Trophoblast cell (in vitro differentiated cells and primary cell): ENCODE results near the gene CARM1.
"Not testable (repeated sequence)": the region's sequence is repeated elsewhere in the genome, so short reads cannot be mapped to it uniquely, and the experiment has no call there.

Source experiments
- DNase-seq, 2 donors: peaks; one replicate each; pipeline ENCODE4 v3.0.0-alpha.2; 2016
- H2AFZ ChIP-seq: 2 replicates; pipeline ENCODE4 v1.6.1; 2013; ENCODE audit warnings: low read length, moderate library complexity, mild to moderate bottlenecking; ENCODE audit not compliant: insufficient read depth, poor library complexity
- H2AK5ac ChIP-seq: 2 replicates; pipeline ENCODE4 v1.6.1; 2013; ENCODE audit warnings: mild to moderate bottlenecking, low read length
- H2BK120ac ChIP-seq: 2 replicates; pipeline ENCODE4 v1.6.1; 2013; ENCODE audit warnings: low read length, mild to moderate bottlenecking, moderate library complexity; ENCODE audit not compliant: insufficient read depth, poor library complexity
- H2BK12ac ChIP-seq: 2 replicates; pipeline ENCODE4 v1.6.1; 2013; ENCODE audit warnings: mild to moderate bottlenecking, low read length, moderate library complexity
- H2BK5ac ChIP-seq: 2 replicates; pipeline ENCODE4 v1.6.1; 2013; ENCODE audit warnings: low read length, low read depth, moderate library complexity, mild to moderate bottlenecking; ENCODE audit not compliant: poor library complexity
- H3K14ac ChIP-seq: 2 replicates; pipeline ENCODE4 v1.6.1; 2013; ENCODE audit warnings: mild to moderate bottlenecking, low read length
- H3K18ac ChIP-seq: 2 replicates; pipeline ENCODE4 v1.6.1; 2013; ENCODE audit warnings: mild to moderate bottlenecking, low read length
- H3K23ac ChIP-seq: 2 replicates; pipeline ENCODE4 v1.6.1; 2013; ENCODE audit warnings: low read length
- H3K27ac ChIP-seq: 2 replicates; pipeline ENCODE4 v1.5.1; 2013; ENCODE audit warnings: low read depth, mild to moderate bottlenecking, inconsistent platforms, low read length, moderate library complexity
- H3K27me3 ChIP-seq: 2 replicates; pipeline ENCODE4 v1.6.1; 2013; ENCODE audit warnings: inconsistent platforms, mild to moderate bottlenecking, low read length, moderate library complexity; ENCODE audit not compliant: insufficient read depth
- H3K36me3 ChIP-seq, 2 experiments: 1 replicate in 1 of 2; 2 replicates in 1 of 2; pipeline ENCODE4 v1.6.1; 2013; ENCODE audit warnings: low read length in 2 of 2, mild to moderate bottlenecking in 2 of 2, moderate library complexity in 1 of 2; ENCODE audit not compliant: insufficient read depth in 2 of 2, control insufficient read depth in 1 of 2
- H3K4ac ChIP-seq: 2 replicates; pipeline ENCODE4 v1.6.1; 2013; ENCODE audit warnings: low read depth, mild to moderate bottlenecking, low read length, moderate library complexity
- H3K4me1 ChIP-seq, 2 experiments: 1 replicate in 1 of 2; 2 replicates in 1 of 2; pipeline ENCODE4 v1.6.1; 2013; ENCODE audit warnings: low read length in 2 of 2, mild to moderate bottlenecking in 2 of 2, moderate library complexity in 1 of 2; ENCODE audit not compliant: insufficient read depth in 2 of 2, control insufficient read depth in 1 of 2
- H3K4me2 ChIP-seq: 2 replicates; pipeline ENCODE4 v1.6.1; 2013; ENCODE audit warnings: inconsistent platforms, mild to moderate bottlenecking, low read length, moderate library complexity
- H3K4me3 ChIP-seq: 2 replicates; pipeline ENCODE4 v1.5.1; 2013; ENCODE audit warnings: mild to moderate bottlenecking, low read depth, low read length, inconsistent platforms
- H3K79me1 ChIP-seq: one replicate; pipeline ENCODE4 v1.6.1; 2013; ENCODE audit warnings: low read length
- H3K79me2 ChIP-seq: 2 replicates; pipeline ENCODE4 v1.6.1; 2013; ENCODE audit warnings: low read length, mild to moderate bottlenecking; ENCODE audit not compliant: control insufficient read depth, insufficient read depth, poor library complexity
- H3K9ac ChIP-seq: 2 replicates; pipeline ENCODE4 v1.6.1; 2013; ENCODE audit warnings: mild to moderate bottlenecking, low read length
- H3K9me3 ChIP-seq: 2 replicates; pipeline ENCODE4 v1.6.1; 2013; ENCODE audit warnings: low read depth, mild to moderate bottlenecking, control low read depth, inconsistent platforms, low read length; ENCODE audit not compliant: insufficient read depth
- H4K12ac ChIP-seq: 2 replicates; pipeline ENCODE4 v1.6.1; 2013; ENCODE audit warnings: low read depth, mild to moderate bottlenecking, low read length, moderate library complexity
- H4K8ac ChIP-seq: 2 replicates; pipeline ENCODE4 v1.6.1; 2013; ENCODE audit warnings: low read depth, mild to moderate bottlenecking, low read length, moderate library complexity
- H4K91ac ChIP-seq: one replicate; pipeline ENCODE4 v1.6.1; 2013; ENCODE audit warnings: low read depth, mild to moderate bottlenecking, low read length, moderate library complexity
- WGBS: extraction: QIAGEN DNeasy Blood & Tissue Kit; methylation state at CpG from one replicate; pipeline ENCODE4 v1.1.7; 2013; ENCODE audit warnings: missing lambda C conversion rate; ENCODE audit not compliant: insufficient read length, insufficient coverage; ENCODE audit errors: extremely low coverage; 5-methylcytosine and 5-hydroxymethylcytosine counted together

Gene CARM1

GRCh38 chr19:10836479-10837330 lies 34.6 kb upstream of the CARM1 start:
- Histone ChIP-seq H3K18ac (peak overlapping the region; percentile 67), H3K79me2 (peaks cover 5% of the 10 kb centered on the region), H3K4me3 (peak overlapping the region; percentile 4), H2AK5ac (peak overlapping the region; percentile 45), H3K79me1 (peaks cover 10% of the 10 kb centered on the region), H3K4ac (peak overlapping the region; percentile 59), H2BK120ac (peak overlapping the region; percentile 96), H3K4me2 (peak overlapping the region; percentile 80), H3K27me3 (no peaks in the 10 kb centered on the region), H4K12ac (peak overlapping the region; percentile 94), H2BK12ac (no peak overlapping the region), H4K8ac (peak overlapping the region; percentile 99), H3K4me1 (peaks cover 9% of the 10 kb centered on the region in 2 experiments), H3K14ac (peak overlapping the region; percentile 99), H3K27ac (peak overlapping the region; percentile 99), H2BK5ac (peak overlapping the region; percentile 94), H2AFZ (peak overlapping the region; percentile 98), H3K23ac (no peak overlapping the region), H3K36me3 (peaks cover 24 to 27% of the 10 kb centered on the region in 2 experiments), H3K9me3 (peaks cover 11% of the 10 kb centered on the region), H3K9ac (peak overlapping the region; percentile 73), H4K91ac (peak overlapping the region; percentile 99)
- peak in 1 of 2 donors; percentile 75 for DNase-seq
- no CpG with 5 or more reads among the region's 38 CpGs for WGBS

GRCh38 chr19:10837649-10838048 lies 33.7 kb upstream of the CARM1 start:
- peaks cover 11% of the 10 kb centered on the region for H3K9me3 ChIP-seq
- H2AK5ac ChIP-seq, H3K14ac ChIP-seq, H3K27ac ChIP-seq, H4K12ac ChIP-seq, DNase-seq, H2BK5ac ChIP-seq, H3K4me1 ChIP-seq, H3K79me2 ChIP-seq, H3K4ac ChIP-seq, H4K91ac ChIP-seq, H2BK12ac ChIP-seq, H3K9ac ChIP-seq, H4K8ac ChIP-seq, H3K27me3 ChIP-seq, H3K4me3 ChIP-seq, H3K23ac ChIP-seq, H2BK120ac ChIP-seq, H2AFZ ChIP-seq, H3K4me2 ChIP-seq, H3K18ac ChIP-seq: not testable (repeated sequence)
- H3K79me1 ChIP-seq: peaks cover 10% of the 10 kb centered on the region
- H3K36me3 ChIP-seq: peaks cover 15 to 18% of the 10 kb centered on the region in 2 experiments
- WGBS: no CpG with 5 or more reads among the region's 7 CpGs

- H3K79me2 ChIP-seq: peaks cover 5% of the 10 kb centered on the region
- no peak overlapping the region for H3K23ac ChIP-seq
- DNase-seq: no peak
- no CpG with 5 or more reads among the region's 11 CpGs for WGBS
- H3K9ac ChIP-seq: no peak overlapping the region
- peaks cover 8 to 11% of the 10 kb centered on the region in 2 experiments for H3K36me3 ChIP-seq
- no peak overlapping the region for H3K14ac ChIP-seq
- no peak overlapping the region for H2AK5ac ChIP-seq
- no peak overlapping the region for H3K18ac ChIP-seq
- H3K4me1 ChIP-seq: peaks cover 9% of the 10 kb centered on the region in 2 experiments
- no peak overlapping the region for H2BK12ac ChIP-seq
- no peak overlapping the region for H3K4me3 ChIP-seq
- no peak overlapping the region for H3K27ac ChIP-seq
- peaks cover 8% of the 10 kb centered on the region for H3K9me3 ChIP-seq
- H3K4ac ChIP-seq: no peak overlapping the region
- H4K12ac ChIP-seq: no peak overlapping the region
- H4K91ac ChIP-seq: no peak overlapping the region
- no peak overlapping the region for H2BK5ac ChIP-seq
- no peaks in the 10 kb centered on the region for H3K27me3 ChIP-seq
- no peak overlapping the region for H2AFZ ChIP-seq
- peaks cover 10% of the 10 kb centered on the region for H3K79me1 ChIP-seq
- no peak overlapping the region for H2BK120ac ChIP-seq
- no peak overlapping the region for H4K8ac ChIP-seq
- no peak overlapping the region for H3K4me2 ChIP-seq
Measured at GRCh38 chr19:10838377-10838776, 33.0 kb upstream of the CARM1 start.

GRCh38 chr19:10839114-10840050 lies 32.0 kb upstream of the CARM1 start:
- H4K8ac ChIP-seq: no peak overlapping the region
- no peak overlapping the region for H3K23ac ChIP-seq
- no peak overlapping the region for H2AK5ac ChIP-seq
- peaks cover 10% of the 10 kb centered on the region for H3K79me1 ChIP-seq
- no peak overlapping the region for H2BK12ac ChIP-seq
- H3K4me3 ChIP-seq: no peak overlapping the region
- H2AFZ ChIP-seq: no peak overlapping the region
- H3K4me2 ChIP-seq: no peak overlapping the region
- H3K4me1 ChIP-seq: peaks cover 9% of the 10 kb centered on the region in 2 experiments
- H3K27ac ChIP-seq: no peak overlapping the region
- no peak overlapping the region for H3K9ac ChIP-seq
- H3K79me2 ChIP-seq: peaks cover 5% of the 10 kb centered on the region
- peaks cover 8% of the 10 kb centered on the region for H3K9me3 ChIP-seq
- no peak overlapping the region for H3K14ac ChIP-seq
- H4K91ac ChIP-seq: no peak overlapping the region
- H3K27me3 ChIP-seq: no peaks in the 10 kb centered on the region
- H2BK120ac ChIP-seq: no peak overlapping the region
- no peak overlapping the region for H3K4ac ChIP-seq
- peaks cover 4 to 6% of the 10 kb centered on the region in 2 experiments for H3K36me3 ChIP-seq
- H3K18ac ChIP-seq: no peak overlapping the region
- no CpG with 5 or more reads among the region's 10 CpGs for WGBS
- no peak overlapping the region for H2BK5ac ChIP-seq
- H4K12ac ChIP-seq: no peak overlapping the region
- DNase-seq: no peak
